CD4-positive, alpha-beta T cell treated with Interleukin-17A for 4 hours (primary cell): ENCODE data around the gene KAT2A.
"Not testable (repeated sequence)": the region's sequence is repeated elsewhere in the genome, so short reads cannot be mapped to it uniquely, and the experiment has no call there.

Source experiments
- DNase-seq: peaks from one replicate; pipeline ENCODE4 v3.0.0-alpha.2; 2020; ENCODE audit warnings: mixed read lengths

KAT2A gene

DNA sequence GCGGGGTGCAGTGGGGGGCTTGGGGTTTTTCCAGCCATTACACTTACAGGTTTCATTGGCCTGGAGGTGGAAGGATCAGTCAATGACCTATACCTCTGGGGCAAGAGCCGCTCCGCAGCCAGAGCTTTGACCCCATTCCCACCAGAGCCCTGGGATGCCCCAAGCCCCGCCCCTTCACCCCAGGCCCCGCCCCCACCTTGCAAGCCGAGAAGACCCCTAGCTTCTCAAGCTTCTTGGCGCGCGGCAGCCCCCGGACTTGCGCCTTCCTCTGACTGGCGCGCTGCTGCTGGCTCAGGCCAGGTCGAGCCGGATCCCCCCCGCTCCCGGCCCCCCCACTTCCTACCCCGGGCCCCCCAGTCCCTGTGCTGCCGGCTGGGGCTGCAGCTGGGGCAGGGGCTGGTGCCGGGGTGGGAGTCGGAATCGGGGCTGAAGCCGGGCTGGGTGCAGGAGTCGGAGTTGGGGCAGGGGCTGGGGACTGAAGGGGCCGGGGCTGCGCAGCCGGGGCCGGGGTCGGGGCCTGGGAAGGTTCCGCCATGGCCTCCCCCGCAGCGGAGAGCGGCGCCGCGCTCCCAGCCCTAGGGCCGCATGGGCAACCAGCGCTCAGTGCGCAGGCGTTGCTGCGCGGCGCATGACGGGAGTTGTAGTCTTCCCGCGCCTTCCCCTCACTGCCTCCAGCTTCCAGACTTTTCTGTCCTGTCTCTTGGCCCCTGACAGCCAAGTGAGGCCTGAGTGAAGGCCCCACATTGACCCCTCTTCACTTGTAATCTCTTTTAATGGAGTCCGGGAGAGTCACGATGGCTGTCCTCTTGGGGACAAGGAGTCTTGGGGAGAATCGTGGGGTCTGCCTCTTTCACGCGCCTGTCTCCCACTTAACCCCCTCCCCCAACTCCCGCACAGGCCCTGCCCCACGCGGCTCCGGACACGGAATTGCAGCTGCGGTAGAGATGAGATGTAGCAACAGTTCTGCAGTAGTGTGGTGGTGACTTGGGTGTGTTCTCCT is at the start of gene KAT2A:
KAT2A (minus strand) TSS at position 598 of the 1,000 bp plus-strand sequence; CDS start at position 535, 63 bp downstream.
- peak; percentile 85 for DNase-seq

DNA sequence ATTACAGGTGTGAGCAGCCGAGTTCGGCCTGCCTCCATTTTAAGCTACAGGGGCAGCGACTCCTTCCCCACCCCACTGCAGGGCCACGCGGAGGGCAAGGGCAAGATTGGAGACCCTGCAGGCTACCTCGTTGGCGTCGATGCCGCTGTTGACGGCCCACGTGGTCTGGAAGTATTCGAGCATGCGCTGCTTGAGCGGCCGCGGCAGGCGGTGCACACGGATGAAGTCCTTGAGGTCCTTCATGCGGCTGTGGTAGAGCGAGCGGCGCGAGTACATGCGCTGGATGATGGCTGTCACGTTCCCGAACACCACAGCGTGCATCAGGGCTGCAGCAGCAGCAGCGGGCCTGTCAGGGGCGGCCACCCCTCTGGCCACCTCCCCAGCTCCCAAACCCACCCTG is 48.2 kb upstream of the KAT2A start:
- no peak for DNase-seq

DNA sequence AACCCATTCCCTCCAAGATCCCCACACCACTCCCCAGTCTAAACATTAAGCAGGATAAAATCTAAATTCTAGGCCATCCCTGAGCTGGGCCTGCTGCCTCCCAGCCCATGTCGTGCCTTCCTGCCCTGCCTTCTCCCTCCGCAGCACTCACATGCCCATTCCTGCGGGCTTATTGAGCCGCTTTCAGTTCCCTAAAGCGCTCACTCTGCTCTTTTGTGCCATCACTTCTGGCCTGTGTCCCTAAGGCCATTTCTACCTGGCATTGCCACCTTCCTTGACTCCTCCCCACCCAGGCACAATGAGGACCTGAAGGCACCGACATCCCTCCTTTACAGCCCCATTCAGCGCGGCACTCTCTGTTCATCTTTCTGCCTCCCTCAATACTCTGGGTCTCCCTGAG is 46.6 kb upstream of the KAT2A start:
- no peak for DNase-seq

DNA sequence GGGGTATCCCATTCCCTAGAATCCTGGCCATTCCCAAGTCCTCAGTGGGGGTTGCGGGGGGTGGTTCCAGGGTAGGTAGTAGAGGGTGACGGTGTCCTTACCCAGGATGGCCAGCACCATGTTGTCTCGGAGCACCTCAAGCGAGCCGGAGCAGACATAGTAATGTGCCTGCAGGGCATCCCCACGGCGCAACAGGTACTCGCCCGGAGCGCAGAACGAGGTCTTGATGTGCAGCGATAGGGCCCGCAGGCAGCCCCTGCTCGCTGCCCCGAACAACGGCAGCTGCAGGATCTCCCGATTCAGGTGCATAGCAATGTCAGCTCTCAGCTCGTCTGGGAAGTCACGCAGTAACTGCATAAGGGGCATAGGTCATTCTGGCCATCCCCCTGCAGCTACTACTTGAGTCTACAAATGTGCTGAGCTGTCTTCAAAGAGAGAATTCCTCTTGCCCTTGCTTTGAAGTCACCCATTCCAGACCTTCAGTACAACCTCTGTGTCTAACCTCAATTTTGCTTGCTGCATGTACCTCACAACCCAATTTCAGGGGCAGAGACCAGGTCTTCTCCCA is 45.1 kb upstream of the KAT2A start:
- DNase-seq, result no peak

DNA sequence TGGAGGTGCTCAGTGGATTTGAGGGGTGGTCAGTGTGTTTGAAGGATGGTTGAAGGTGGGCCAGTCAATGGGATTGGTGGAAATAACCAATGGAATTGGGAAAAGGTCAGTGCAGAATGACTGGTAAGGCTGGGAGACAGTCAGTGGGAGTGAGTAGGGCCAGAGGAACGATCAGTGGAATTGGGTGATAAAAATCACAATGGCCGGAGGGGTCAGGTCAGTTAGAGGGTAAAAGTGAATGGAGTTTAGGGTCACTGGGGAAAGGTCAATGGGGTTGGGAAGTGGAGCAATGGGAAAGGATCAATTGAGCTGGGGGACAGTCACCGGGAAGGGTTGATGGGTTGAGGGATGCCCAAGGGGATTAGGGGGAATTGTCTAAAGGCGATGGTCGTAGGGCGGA is 44.6 kb upstream of the KAT2A start:
- DNase-seq, result no peak

DNA sequence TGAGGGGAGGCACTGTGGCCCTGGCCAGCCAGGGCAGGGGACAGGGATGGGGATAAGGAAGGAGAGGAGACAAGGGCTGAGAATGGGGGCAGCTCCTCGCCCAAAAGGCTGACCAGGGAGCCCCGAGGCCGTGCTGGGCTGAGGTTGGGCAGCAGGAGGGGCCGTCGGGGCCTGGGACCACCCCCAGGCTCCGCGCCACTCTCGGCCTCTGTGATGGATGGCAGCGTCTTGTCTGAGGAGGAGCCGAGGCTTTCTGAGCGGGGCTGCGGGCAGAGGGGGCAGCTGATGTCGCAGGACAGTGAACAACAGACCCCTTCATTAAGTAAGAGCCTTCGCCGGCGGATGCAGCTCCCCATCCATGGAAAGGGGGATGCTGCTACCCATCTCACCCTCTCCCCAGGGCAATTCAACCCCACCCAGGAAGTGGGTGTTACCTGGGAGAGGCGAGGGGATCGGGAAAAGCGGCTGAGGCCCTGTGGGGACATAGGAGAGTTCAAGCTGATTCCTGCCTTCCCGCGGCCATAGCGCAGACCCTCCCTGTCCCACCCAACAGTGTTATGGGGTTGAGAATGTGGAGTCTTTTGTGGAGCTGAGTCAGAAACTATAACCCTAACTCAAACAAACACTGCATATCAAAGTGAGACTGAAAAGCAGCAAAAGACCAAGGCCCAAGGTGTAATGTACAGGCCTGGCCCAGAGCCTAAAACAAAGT is 42.7 kb upstream of the KAT2A start:
- no peak for DNase-seq

DNA sequence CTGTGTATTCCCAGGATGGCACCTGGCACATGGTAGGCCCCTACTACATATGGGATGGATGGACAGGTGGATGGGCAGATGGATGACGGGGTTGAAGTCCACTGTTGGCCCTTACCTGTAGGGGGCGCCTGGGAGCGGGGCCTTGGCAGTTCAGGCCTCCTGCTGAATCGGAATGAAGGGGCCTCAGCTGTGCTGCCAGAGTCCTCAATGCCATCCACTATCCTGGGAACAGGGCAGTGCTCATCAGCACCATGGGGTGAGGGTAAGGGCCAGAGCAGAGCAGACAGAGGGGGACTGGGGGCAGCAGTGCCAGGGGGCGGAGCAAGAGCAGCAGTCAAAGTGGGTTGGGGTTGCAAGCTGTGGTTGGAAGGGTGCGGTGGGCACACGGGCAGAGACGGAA is 41.9 kb upstream of the KAT2A start:
- DNase-seq, result peak; percentile 53

DNA sequence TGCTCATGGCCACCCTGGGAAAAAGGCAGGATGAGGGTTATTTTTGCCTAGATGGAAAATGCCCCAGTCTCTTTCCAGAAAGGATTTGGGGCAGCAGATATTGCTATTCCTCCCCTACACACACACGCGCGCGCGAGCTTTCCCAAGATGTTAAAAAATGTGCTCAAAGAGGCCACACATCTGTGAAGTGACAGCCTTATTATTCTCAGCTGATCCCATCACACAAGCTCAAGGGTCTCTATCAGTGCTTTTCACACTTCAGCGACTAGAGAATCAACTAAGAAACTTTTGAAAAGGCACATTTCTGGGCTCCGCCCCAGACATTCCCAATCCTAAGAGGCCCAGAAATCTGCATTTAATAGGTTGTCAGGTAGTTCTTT is 39.4 kb upstream of the KAT2A start:
- no peak for DNase-seq

DNA sequence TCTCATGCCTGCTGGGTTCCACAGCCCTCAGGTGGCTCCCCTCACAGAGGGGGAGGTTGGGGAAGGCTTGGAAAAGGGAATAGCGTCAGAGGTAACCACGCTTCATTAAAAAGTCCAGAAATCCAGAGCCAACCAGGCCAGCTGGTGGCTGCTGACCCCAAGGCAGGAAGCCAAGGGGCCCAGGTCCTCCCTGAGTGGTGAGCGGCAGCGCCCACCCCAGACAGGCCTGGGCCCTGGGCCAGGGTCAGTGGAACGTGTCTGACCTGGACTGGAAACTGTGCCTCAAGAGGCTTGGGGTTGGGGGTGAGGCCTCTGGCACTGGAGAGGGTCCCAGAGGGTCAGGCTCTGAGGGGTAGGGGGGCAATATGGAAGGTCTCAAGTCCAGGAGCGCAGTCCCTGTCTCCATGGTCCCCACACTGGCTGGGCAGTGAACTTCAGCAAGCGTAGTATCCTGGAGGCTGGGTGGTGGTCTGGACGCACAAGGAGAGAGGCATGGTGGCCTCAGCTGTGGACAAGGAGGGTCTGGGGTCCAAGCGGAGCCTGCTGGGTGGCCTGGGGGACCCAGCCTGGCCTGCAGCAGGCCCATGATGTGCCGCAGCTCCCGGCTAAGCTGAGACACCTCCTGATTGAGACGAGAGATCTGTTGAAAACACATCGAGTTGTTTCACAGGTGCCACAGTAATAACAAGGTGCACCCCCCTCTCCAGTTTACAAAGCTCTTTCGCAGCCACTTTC is 38.8 kb upstream of the KAT2A start:
- DNase-seq, result no peak

DNA sequence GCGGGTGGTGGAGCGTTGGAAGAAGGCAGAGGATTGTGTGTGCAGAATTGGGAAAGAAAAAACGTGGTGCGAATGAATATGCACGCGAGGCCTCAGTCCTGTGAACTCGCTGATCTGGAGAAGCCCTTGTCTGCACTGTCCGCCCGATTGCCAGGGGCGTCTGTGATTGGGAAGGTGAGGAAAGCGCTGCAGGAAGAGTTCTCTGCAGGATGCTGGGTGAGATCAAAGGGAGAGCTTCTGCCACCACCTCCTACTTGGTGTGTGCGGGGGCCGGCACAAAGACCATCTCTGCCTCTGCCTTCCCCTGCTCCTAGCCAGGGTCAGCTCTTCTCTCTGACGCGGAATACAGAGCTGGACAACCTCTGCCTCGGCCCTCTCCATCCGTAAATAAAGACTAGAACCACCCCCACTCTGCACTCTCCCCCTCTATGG is 34.5 kb upstream of the KAT2A start:
- DNase-seq, result no peak

DNA sequence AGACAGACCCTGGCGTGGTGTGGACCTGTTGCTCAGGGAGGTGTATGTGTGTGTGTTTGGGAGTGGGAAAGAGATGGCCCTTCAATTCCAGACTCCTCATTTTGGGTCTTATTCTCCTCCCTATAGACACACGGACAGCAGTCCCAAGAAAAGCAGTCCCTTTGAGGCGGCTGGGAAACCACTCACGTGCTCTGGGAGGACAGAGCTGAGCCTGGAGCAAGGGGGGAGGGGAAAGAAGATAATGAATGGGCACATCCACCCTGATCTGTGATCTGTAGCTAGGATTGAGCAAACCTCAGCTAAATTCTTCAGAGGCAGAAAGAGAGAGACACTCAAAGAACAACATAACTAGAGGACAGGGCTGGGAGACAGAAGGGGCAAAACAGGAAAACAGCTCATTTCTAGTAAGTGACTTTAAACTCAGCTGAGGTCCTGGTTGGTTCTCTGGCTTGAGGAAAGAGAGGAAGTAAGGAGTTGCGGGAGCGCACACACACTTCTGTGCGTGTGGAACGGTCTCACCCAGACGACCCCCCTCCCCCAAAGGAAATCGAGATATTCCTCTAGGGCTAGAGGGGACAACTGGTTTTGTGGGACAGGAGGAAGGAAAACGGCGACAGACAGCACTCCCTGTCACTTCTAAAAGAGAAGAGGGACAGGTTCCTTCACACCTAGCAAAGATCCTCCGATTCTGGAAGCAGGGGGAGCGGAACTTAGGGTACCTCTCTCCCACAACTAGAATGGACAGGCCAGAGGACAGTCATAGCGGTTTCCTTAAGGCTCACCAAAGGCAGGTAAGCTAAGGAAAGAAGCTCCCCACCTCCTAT is 33.0 kb upstream of the KAT2A start:
- no peak for DNase-seq

DNA sequence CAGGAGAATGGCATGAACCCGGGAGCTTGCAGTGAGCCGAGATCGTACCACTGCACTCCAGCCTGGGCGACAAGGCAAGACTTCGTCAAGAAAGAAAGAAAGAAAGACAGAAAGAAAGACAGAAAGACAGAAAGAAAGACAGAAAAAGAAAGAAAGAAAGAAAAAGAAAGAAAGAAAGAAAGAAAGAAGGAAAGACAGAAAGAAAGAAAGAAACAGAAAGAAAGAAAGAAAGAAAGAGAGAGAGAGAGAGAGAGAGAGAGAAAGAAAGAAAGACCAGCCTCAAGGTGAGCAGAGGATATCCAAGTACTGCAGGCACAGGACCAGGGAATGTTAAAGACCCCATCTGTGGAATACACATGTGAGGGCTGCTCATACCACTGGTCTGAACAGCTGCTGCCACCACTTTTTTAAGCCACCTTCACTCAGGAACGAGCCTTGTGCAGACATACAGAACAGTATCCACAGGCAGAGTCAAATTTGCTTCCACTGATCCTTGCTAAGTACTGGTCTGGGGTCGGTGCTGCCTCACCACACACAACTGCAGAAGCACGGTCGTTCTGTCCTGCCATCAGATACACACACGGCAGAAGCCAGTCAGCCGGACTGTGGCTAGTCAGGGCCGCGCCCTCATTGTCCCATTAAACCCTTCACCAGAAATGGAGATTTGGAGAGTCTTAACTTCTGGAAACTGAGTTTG is 25.9 kb upstream of the KAT2A start:
- DNase-seq, result no peak

DNA sequence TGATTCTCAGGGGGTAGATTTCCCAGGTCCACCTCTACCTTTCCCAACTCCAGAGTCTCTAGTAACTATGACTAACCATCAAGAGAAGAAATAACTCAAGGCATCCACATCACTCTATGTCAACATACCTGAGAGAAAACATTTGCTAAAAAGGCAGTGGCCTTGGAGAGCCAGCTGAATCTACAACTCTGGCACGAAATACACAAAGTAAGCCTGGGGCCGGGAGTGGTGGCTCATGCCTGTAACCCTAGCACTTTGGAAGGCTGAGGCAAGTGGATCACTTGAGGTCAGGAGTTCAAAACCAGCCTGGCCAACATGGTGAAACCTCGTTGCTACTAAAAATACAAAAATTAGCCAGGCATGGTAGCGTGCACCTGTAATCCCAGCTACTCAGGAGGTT is 22.0 kb upstream of the KAT2A start:
- DNase-seq, result not testable (repeated sequence)

DNA sequence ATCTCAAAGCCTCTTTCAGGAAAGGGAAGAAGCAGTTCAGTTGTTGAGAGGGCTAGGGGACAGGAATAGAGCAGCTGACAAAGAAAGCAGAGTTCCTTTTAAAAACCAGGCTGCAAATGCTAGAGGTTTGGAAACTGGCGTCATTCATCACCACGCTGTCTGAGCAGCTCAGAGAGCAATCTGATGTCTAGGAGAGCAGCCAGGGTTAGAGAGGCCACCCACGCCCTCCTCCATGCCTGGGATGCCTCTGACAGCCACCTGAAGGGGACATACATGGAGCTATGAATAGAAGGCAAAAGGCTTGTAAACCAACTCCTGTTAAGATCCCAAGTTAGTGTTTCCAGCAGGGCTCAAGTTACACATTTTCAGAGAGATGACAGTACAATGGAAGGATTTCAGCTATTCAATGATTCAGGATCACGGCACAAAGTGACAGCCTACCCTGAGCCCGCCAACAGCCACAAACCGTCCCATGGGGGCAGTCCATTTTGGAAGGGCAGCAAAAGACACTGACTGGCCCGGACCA is 21.3 kb upstream of the KAT2A start:
- DNase-seq, result no peak

DNA sequence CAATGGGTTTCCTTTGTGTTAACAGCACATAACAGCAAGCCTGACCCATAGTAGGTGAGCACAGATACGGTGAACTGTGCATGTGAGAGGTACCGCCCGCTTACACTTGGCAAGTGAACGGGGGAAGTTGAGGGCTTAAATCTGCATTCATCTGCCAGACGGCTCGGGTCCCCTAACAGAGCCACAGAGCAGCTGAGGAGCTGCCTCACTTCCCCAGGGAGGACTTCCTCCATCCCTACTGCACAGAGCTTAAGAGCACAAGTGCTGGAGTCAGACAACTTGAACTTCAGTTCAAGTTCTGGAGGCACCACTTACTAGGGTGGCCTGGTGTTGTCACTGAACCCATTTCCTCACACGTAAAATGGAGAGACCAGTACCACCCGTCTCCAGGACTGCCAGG is 20.2 kb upstream of the KAT2A start:
- DNase-seq, result no peak

DNA sequence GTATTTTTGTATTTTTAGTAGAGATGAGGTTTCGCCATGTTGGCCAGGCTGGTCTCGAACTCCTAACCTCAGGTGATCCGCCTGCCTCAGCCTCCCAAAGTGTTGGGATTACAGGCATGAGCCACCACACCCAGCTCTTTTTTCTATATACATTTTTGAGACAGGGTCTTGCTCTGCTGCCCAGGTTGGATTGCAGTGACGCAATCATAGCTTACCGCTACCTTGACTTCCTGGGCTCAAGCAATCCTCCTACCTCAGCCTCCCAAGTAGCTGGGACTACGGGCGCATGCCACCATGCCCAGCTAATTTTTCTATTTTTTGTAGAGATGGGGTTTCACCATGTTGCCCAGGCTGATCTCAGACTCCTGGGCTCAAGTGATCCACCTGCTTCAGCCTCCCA is 19.5 kb upstream of the KAT2A start:
- not testable (repeated sequence) for DNase-seq

DNA sequence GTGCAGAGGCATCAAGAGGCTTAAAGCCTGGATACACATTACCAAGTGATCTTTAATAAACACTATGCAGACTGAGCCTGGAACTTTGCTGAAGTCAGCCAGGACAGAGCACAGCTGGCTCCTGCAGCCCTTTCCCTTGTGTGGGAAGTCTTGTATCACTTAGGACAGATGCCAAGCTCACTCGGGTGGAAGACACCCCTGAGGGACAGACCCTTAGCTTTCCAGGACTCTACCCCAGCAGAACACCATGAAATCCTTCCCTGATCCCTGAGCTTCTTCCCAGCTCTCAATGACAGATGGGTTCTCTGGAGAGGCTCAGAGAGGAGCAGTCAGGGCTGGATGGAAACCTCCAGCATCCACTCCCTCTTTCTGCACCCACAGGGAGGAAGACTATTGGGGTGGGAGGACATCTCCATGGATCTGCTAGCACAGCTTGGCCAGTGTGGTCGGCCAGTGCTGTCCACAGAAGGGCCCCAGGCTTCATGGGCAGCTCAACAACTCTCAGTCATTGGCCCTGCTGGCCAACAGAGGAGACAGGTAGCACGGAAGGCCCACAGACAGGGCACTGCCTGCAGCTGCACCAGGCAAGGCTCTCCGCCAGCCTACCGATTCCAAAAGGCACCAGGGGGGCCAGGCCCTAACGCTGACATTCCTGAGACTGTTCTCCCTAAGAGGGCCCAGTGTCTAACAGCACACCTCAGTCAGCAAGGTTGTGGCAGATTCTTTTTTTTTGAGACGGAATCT is 17.8 kb upstream of the KAT2A start:
- DNase-seq, result no peak

DNA sequence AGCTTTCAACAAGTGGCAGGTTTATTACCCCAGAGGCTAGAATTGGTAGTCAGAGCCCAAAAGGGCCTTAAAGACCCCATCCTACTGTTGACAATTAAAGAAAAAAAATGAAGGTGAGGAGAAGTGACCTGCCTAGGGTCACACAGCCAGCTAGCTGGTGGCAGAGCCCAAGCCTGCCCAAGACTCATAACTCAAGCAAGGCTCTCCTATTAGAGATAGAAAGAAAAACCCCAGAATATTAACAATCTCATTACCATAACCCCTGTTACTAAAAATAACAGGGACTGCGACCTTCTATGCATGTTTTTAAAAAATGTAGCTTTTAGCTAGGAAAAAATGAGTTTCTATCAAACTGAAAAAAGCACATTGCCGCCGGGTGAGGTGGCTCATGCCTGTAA is 15.5 kb upstream of the KAT2A start:
- DNase-seq, result no peak

DNA sequence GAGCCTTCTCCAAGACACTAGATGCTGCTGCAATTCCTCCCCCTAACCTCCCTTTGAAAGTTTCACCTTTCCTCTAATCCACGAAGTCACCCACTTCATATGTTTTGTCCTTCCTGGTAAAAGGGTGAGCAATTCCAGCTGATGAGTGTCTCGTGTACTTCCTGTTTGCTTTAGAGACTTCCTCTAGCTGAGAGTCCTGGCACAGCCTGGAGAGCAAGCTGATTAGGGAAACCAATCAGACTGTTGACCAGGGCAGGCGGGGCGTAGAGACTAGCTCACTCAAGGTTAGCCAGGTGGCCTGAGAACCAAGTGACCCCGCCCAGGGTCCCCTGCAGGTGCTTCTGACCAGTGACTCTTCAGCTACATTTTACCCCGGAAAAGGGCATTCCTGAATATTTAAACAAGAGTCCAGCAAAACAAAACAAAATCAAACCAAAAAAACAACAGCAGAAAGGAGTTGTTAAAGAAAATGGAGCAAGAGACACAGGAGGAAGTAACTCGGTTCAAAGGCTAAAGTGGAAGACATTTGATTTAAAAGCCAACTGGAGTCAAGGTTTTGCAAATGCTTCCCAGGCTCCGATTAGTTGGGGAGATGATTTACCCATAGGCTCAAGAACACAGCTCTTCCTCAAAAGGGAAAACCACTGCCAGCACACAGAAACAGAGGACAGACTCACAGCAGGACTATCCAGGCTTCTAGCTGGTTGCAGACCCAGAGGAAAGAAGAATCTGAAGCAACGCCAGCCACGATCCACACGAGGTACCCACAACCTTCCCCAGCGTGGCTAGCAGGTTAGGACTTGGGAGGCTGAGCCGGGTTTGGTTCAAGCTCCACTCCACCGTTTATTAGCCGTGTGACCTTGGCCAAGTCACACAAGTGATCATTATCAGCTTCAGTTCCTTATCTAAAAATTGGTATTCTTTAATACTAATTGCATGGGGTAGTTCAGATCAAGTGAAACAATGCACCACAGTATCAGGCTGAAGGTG is 14.8 kb upstream of the KAT2A start:
- DNase-seq, result peak; percentile 44
